ENCODE results near the gene SRGAP2C.
"Not testable (repeated sequence)": the region's sequence is repeated elsewhere in the genome, so short reads cannot be mapped to it uniquely, and the experiment has no call there.

- TF ChIP-seq YY1 (IDR thresholded peaks at IDR 0.05; ENCODE audit: insufficient read depth, insufficient read length); ZNF274 (IDR thresholded peaks at IDR 0.05; ENCODE audit: low read depth, low read length): not testable (repeated sequence)
These were observed 90.7 kb downstream of the SRGAP2C start for GRCh38 chr1:121275435-121275834.

All from NT2/D1 (cell line).